ENCODE data around the gene CITED4.

Gene CITED4

GRCh38 chr1:40853113-40853884, 8.9 kb downstream of the CITED4 start:
- no peak for DNase-seq
- no peaks in the 10 kb centered on the region for H3K36me3 Mint-ChIP-seq (ENCODE audit: low read depth)
- H3K9me3 Mint-ChIP-seq, result no peaks in the 10 kb centered on the region
- H3K4me1 Mint-ChIP-seq (ENCODE audit: low read depth), result peaks cover 6% of the 10 kb centered on the region
- H3K4me3 Mint-ChIP-seq, result no peak overlapping the region
- H3K27ac Mint-ChIP-seq, result no peak overlapping the region
- H3K27me3 Mint-ChIP-seq, result no peaks in the 10 kb centered on the region

GRCh38 chr1:40851643-40852042, 10.5 kb downstream of the CITED4 start:
- H3K4me3 Mint-ChIP-seq, result no peak overlapping the region
- no peaks in the 10 kb centered on the region for H3K36me3 Mint-ChIP-seq (ENCODE audit: low read depth)
- H3K9me3 Mint-ChIP-seq, result no peaks in the 10 kb centered on the region
- no peak for DNase-seq
- H3K27me3 Mint-ChIP-seq, result no peaks in the 10 kb centered on the region
- H3K27ac Mint-ChIP-seq, result no peak overlapping the region
- peaks cover 6% of the 10 kb centered on the region for H3K4me1 Mint-ChIP-seq (ENCODE audit: low read depth)

- H3K36me3 Mint-ChIP-seq (ENCODE audit: low read depth), result no peaks in the 10 kb centered on the region
- peaks cover 15% of the 10 kb centered on the region for H3K4me1 Mint-ChIP-seq (ENCODE audit: low read depth)
- H3K9me3 Mint-ChIP-seq, result no peaks in the 10 kb centered on the region
- H3K27me3 Mint-ChIP-seq, result no peaks in the 10 kb centered on the region
- H3K27ac Mint-ChIP-seq, result no peak overlapping the region
- no peak overlapping the region for H3K4me3 Mint-ChIP-seq
- peak; percentile 86 for DNase-seq
Observed at GRCh38 chr1:40849801-40850592, 12.2 kb downstream of the CITED4 start.

- DNase-seq, result no peak
- no peak overlapping the region for H3K4me3 Mint-ChIP-seq
- H3K27ac Mint-ChIP-seq, result no peak overlapping the region
- H3K36me3 Mint-ChIP-seq (ENCODE audit: low read depth), result no peaks in the 10 kb centered on the region
- H3K4me1 Mint-ChIP-seq (ENCODE audit: low read depth), result peaks cover 18% of the 10 kb centered on the region
- H3K27me3 Mint-ChIP-seq, result no peaks in the 10 kb centered on the region
- no peaks in the 10 kb centered on the region for H3K9me3 Mint-ChIP-seq
Observed at GRCh38 chr1:40848530-40849189, 13.5 kb downstream of the CITED4 start.

- Mint-ChIP-seq H3K9me3 (no peaks in the 10 kb centered on the region), H3K27me3 (no peaks in the 10 kb centered on the region), H3K27ac (no peak overlapping the region), H3K4me1 (ENCODE audit: low read depth) (peaks cover 18% of the 10 kb centered on the region), H3K4me3 (no peak overlapping the region), H3K36me3 (ENCODE audit: low read depth) (no peaks in the 10 kb centered on the region)
- no peak for DNase-seq
Observed at GRCh38 chr1:40847023-40847745, 15.0 kb downstream of the CITED4 start.

GRCh38 chr1:40845895-40846294, 16.3 kb downstream of the CITED4 start:
- Mint-ChIP-seq H3K36me3 (ENCODE audit: low read depth) (no peaks in the 10 kb centered on the region), H3K9me3 (no peaks in the 10 kb centered on the region), H3K27ac (no peak overlapping the region), H3K27me3 (no peaks in the 10 kb centered on the region), H3K4me3 (no peak overlapping the region), H3K4me1 (ENCODE audit: low read depth) (peaks cover 24% of the 10 kb centered on the region)
- no peak for DNase-seq

GRCh38 chr1:40844887-40845878, 17.0 kb downstream of the CITED4 start:
- H3K4me3 Mint-ChIP-seq, result no peak overlapping the region
- no peaks in the 10 kb centered on the region for H3K9me3 Mint-ChIP-seq
- no peaks in the 10 kb centered on the region for H3K36me3 Mint-ChIP-seq (ENCODE audit: low read depth)
- H3K4me1 Mint-ChIP-seq (ENCODE audit: low read depth), result peaks cover 29% of the 10 kb centered on the region
- no peak overlapping the region for H3K27ac Mint-ChIP-seq
- no peaks in the 10 kb centered on the region for H3K27me3 Mint-ChIP-seq
- no peak for DNase-seq

- no peak for DNase-seq
- Mint-ChIP-seq H3K36me3 (ENCODE audit: low read depth) (no peaks in the 10 kb centered on the region), H3K9me3 (no peaks in the 10 kb centered on the region), H3K27me3 (no peaks in the 10 kb centered on the region), H3K27ac (no peak overlapping the region), H3K4me3 (no peak overlapping the region), H3K4me1 (ENCODE audit: low read depth) (peaks cover 32% of the 10 kb centered on the region)
Observed at GRCh38 chr1:40844079-40844478, 18.1 kb downstream of the CITED4 start.

GRCh38 chr1:40842691-40843090, 19.5 kb downstream of the CITED4 start:
- no peaks in the 10 kb centered on the region for H3K9me3 Mint-ChIP-seq
- H3K27ac Mint-ChIP-seq, result no peak overlapping the region
- H3K4me1 Mint-ChIP-seq (ENCODE audit: low read depth), result peaks cover 33% of the 10 kb centered on the region
- no peaks in the 10 kb centered on the region for H3K36me3 Mint-ChIP-seq (ENCODE audit: low read depth)
- DNase-seq, result no peak
- H3K27me3 Mint-ChIP-seq, result no peaks in the 10 kb centered on the region
- H3K4me3 Mint-ChIP-seq, result no peak overlapping the region

GRCh38 chr1:40842207-40842606, 20.0 kb downstream of the CITED4 start:
- H3K9me3 Mint-ChIP-seq, result no peaks in the 10 kb centered on the region
- H3K27me3 Mint-ChIP-seq, result no peaks in the 10 kb centered on the region
- no peak overlapping the region for H3K4me3 Mint-ChIP-seq
- no peak overlapping the region for H3K27ac Mint-ChIP-seq
- H3K36me3 Mint-ChIP-seq (ENCODE audit: low read depth), result no peaks in the 10 kb centered on the region
- no peak for DNase-seq
- peaks cover 33% of the 10 kb centered on the region for H3K4me1 Mint-ChIP-seq (ENCODE audit: low read depth)

GRCh38 chr1:40841602-40842001, 20.6 kb downstream of the CITED4 start:
- DNase-seq, result no peak
- Mint-ChIP-seq H3K4me1 (ENCODE audit: low read depth) (peaks cover 33% of the 10 kb centered on the region), H3K9me3 (no peaks in the 10 kb centered on the region), H3K4me3 (no peak overlapping the region), H3K36me3 (ENCODE audit: low read depth) (no peaks in the 10 kb centered on the region), H3K27ac (no peak overlapping the region), H3K27me3 (no peaks in the 10 kb centered on the region)

- no peaks in the 10 kb centered on the region for H3K27me3 Mint-ChIP-seq
- no peak overlapping the region for H3K4me3 Mint-ChIP-seq
- no peaks in the 10 kb centered on the region for H3K36me3 Mint-ChIP-seq (ENCODE audit: low read depth)
- H3K9me3 Mint-ChIP-seq, result no peaks in the 10 kb centered on the region
- H3K27ac Mint-ChIP-seq, result no peak overlapping the region
- DNase-seq, result no peak
- H3K4me1 Mint-ChIP-seq (ENCODE audit: low read depth), result peaks cover 31% of the 10 kb centered on the region
Observed at GRCh38 chr1:40840526-40841323, 21.4 kb downstream of the CITED4 start.

- Mint-ChIP-seq H3K9me3 (no peaks in the 10 kb centered on the region), H3K27ac (no peak overlapping the region), H3K27me3 (no peaks in the 10 kb centered on the region), H3K4me1 (ENCODE audit: low read depth) (peaks cover 25% of the 10 kb centered on the region), H3K4me3 (no peak overlapping the region), H3K36me3 (ENCODE audit: low read depth) (no peaks in the 10 kb centered on the region)
- no peak for DNase-seq
Observed at GRCh38 chr1:40839943-40840335, 22.2 kb downstream of the CITED4 start.
